Measurements from ENCODE around the gene G6PC3.

DNA sequence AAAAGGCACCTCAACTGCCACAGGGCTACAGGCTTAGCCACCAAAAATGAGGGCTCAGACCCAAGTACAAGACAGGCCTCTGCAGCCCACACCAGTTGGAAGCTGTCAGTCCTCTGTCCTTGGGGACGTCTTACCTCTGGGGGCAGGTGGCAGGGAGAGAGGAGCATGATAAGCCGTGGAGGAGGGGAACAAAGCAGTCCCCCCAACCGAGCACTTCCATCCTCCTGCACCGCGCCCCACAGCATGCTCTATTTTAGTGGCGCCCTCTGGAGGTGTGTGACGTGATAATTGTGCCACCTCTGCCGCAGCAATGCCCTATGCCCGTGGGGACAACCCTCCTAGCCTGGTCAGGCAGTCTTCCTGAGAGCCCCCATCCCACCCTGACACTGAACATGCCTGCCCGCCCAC, 13.6 kb downstream of the G6PC3 start:
- TF ChIP-seq, protein P1, sequence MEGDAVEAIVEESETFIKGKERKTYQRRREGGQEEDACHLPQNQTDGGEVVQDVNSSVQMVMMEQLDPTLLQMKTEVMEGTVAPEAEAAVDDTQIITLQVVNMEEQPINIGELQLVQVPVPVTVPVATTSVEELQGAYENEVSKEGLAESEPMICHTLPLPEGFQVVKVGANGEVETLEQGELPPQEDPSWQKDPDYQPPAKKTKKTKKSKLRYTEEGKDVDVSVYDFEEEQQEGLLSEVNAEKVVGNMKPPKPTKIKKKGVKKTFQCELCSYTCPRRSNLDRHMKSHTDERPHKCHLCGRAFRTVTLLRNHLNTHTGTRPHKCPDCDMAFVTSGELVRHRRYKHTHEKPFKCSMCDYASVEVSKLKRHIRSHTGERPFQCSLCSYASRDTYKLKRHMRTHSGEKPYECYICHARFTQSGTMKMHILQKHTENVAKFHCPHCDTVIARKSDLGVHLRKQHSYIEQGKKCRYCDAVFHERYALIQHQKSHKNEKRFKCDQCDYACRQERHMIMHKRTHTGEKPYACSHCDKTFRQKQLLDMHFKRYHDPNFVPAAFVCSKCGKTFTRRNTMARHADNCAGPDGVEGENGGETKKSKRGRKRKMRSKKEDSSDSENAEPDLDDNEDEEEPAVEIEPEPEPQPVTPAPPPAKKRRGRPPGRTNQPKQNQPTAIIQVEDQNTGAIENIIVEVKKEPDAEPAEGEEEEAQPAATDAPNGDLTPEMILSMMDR (IDR thresholded peaks at IDR 0.05), result no peak
- no peak for TF ChIP-seq POLR2A (IDR thresholded peaks at IDR 0.05)

Data from lower leg skin (tissue), 3 donors.